Measurements from ENCODE around the gene AP1S2.

DNA sequence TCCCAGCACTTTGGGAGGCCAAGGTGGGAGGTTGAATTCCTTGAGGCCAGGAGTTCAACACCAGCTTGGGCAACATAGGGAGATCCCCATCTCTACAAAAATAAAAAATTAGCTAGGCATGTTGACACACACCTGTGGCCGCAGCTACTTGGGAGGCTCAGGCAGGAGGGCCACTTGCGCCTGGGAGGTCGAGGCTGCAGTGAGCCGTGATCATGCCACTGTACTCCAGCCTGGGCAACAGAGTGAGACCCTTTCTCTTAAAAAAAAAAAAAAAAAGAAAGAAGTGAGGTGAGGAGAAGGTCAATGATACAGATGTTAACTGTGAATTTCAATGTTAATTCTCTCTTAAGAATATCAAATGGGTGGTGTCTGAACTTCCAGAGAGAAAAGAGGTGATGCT lies 15.1 kb upstream of the AP1S2 start:
- TF ChIP-seq, protein P1, sequence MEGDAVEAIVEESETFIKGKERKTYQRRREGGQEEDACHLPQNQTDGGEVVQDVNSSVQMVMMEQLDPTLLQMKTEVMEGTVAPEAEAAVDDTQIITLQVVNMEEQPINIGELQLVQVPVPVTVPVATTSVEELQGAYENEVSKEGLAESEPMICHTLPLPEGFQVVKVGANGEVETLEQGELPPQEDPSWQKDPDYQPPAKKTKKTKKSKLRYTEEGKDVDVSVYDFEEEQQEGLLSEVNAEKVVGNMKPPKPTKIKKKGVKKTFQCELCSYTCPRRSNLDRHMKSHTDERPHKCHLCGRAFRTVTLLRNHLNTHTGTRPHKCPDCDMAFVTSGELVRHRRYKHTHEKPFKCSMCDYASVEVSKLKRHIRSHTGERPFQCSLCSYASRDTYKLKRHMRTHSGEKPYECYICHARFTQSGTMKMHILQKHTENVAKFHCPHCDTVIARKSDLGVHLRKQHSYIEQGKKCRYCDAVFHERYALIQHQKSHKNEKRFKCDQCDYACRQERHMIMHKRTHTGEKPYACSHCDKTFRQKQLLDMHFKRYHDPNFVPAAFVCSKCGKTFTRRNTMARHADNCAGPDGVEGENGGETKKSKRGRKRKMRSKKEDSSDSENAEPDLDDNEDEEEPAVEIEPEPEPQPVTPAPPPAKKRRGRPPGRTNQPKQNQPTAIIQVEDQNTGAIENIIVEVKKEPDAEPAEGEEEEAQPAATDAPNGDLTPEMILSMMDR (IDR thresholded peaks at IDR 0.05; ENCODE audit: low read depth, low read length) = no peak
- no peak for TF ChIP-seq EZH2phosphoT487 (IDR thresholded peaks at IDR 0.05; ENCODE audit: low read depth)

All from OCI-LY3 (cell line).